GM18511 (cell line): Measurements from ENCODE around the gene ASTN2.
"Not testable (repeated sequence)": the region's sequence is repeated elsewhere in the genome, so short reads cannot be mapped to it uniquely, and the experiment has no call there.

Source experiments
- ATAC-seq: cut with Tn5 transposase; IDR thresholded peaks from one replicate; pipeline ENCODE4 v1.9.1; 2021; ENCODE audit warnings: mild to moderate bottlenecking, moderate library complexity; ENCODE audit not compliant: unreplicated experiment

Gene ASTN2

DNA sequence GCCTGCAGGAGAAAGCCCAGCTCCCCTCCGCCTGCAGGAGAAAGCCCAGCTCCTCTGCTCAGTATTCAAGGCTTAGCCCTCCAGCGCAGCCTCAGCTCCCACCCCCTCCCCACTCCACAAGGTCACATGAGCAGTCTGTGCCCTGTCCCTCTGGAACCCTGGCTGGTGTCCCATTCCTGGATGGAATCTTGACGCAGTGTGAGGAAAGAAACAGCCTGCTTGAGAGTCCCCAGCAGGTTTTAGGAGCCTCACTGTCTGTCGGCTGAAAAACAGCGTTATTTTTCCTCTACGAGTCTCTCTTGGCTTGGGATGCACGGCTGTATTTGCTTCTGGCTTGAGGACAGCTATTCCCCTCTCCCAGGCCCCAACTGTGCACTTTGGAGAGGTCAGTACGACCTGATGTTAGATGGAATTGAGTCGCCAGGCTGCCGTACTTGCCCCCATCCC lies 937.9 kb downstream of the ASTN2 start:
- no peak for ATAC-seq

GRCh38 chr9:116476002-116476401 lies 938.9 kb downstream of the ASTN2 start:
- no peak for ATAC-seq

DNA sequence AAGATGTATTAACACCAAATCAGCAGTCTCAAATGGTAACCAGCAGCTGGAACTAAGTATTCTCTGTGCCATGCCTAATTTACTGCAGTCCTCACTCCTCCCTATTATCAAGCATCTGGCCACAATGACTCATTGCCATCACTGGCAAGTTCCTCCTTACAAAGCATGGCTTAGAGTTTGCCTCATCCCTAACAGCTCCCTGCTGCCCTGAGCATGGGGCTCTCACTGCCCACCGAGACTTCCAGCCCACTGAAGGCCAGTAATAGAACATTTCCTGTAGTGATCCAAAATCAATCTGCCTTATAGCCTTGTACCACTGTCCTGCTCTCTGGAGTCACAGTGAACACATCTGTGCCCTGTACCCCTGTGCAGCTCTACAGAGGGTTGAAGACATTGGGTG lies 939.7 kb downstream of the ASTN2 start:
- ATAC-seq = no peak

GRCh38 chr9:116471944-116472506 lies 942.8 kb downstream of the ASTN2 start:
- ATAC-seq = no peak

DNA sequence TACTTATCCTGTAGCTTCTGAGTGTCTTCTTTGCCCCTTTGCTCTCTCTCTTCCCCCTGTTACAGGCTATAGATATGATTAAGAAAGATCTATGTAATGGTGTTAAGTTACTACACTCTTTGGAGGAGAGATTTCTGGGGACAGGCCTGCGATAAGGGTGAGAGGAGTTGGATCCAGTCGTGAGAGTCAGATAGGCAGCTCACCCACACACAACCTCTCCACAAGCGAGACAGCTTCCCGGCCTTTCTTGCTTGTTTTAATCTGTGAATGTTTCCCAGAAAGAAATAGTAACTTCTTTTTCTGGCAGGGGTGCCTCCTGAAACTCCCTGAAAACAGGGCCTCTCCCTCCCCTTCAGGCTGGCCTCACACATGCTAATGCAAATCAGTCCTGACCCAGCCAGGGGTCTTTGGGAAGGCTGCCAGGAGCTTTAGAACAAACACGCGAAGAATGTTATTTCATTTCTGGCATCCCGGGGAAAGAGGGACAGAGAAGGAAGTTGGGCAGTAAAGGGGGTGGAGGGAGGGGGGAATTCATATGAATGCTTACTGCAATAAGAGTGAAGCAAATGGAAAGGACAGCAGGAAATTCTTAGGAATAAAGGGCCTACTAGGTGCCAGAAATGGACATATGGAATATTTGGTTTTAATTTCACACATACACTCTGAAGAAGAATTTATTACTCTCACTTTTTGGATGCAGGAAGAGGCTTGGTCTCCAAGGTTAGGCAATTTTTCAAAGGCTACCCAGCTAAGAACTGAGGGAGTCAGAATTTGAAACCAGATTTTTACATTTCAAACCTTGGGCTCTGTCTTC lies 943.6 kb downstream of the ASTN2 start:
- no peak for ATAC-seq

DNA sequence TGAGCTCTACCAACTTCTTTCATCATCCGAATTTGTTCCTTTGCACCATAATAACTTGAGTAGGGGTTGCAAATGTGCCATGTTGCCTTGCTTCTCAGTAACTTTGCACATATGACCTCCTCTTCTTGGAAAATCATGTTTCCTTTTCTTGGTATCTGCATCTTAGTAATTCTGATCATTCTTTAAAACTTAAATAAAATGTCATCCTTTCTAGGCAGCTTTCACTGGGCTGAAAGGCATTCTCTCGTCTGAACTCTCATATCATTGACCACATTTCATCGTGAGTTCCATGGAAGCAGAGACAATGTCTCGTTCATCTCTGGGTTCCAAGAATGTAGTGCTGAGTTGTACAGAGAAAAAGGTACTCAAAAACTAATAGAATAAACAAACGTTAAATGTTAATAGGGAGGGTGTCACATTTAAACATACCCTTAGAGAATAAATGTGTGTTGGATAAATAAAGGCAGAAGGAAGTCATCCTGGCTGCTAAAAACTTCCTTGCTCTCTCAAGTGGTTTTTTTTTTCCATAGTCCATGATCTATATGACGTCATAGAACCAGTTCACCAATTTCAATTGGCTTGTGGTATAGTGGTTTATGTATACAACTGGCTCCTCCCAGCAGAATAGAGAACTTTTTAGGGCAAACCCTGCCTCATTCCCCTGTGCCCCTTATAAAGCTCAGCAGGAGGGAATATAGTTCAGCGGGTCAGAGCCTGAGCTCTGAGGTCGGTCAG lies 945.9 kb downstream of the ASTN2 start:
- ATAC-seq = no peak

GRCh38 chr9:116468369-116468768 lies 946.5 kb downstream of the ASTN2 start:
- no peak for ATAC-seq

DNA sequence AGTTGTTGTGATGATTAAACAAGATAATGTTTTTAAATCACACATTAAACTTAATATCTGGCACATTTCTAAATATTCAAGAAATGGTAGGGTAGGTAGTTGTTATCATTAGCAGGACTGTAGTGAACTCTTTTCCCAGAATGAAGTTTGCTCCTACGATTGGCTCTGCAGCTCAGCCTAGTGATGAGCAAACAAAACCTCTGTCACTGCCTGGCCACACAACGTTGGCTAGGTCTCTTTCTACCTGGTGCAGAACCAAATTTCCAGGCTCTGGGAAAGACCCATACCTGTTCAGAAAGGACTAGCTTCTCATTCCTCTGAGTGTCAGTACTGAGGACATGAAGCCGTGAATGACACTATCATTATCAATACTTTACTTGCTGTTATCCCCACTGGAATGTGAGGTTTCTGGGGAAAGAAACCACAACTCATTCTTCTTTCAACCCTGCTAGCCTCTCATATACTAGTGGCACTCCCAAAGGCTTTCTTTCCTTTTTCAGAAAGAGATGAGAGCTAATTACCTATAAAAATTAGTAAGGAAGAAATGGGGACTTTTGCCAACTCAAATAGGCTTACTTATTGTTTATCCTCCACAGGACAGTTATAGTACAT lies 947.0 kb downstream of the ASTN2 start:
- no peak for ATAC-seq

DNA sequence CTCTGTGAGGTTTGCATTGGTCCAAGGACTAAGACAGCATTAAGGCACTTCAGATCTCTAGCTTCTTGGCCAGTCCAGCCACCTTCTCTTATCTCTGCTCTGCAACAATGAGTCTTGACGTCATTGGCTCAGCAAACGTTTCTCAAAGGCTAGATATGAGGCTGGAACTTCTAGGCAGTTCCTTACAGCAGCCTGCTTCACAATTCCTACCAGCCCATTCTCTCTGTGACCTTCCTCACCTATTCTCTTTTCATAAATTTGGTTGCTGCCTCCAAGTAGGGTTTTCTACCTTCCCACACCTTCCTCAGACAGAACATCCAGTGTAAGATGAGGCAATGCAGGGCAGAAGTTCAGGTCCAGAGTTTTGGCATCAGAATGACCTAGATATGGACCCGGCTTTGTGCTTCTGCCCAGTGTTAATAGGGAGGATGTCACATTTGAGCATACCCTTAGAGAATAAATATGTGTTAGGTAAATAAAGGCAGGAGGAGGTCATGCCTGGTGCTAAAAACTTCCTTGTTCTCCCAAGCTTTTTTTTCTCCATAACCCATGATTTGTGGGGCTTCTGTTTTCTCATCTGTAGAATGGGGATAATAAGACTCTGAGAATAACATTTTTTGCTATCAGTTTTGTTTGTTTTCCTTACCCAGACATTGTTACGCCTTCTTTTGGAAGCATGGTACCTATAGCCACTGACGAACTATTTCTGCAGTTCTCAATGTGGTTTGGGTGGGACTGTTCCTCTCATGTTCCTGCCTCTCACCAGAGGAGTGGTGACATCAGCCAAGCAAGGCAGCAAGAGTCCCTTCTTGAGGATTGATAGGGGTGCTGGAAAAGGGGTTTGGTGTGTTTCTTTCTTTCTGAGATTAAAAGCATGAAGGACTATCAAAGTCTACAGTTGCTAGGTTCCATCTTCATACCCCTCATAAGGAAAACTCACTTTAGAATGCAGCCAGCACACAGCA lies 948.3 kb downstream of the ASTN2 start:
- ATAC-seq = no peak

- no peak for ATAC-seq
Measured at GRCh38 chr9:116465576-116466270, 949.1 kb downstream of the ASTN2 start.

- no peak for ATAC-seq
Measured at GRCh38 chr9:116464987-116465571, 949.8 kb downstream of the ASTN2 start.

GRCh38 chr9:116464423-116464822 lies 950.4 kb downstream of the ASTN2 start:
- no peak for ATAC-seq

- ATAC-seq = no peak
Measured at GRCh38 chr9:116461632-116462031, 953.2 kb downstream of the ASTN2 start.

DNA sequence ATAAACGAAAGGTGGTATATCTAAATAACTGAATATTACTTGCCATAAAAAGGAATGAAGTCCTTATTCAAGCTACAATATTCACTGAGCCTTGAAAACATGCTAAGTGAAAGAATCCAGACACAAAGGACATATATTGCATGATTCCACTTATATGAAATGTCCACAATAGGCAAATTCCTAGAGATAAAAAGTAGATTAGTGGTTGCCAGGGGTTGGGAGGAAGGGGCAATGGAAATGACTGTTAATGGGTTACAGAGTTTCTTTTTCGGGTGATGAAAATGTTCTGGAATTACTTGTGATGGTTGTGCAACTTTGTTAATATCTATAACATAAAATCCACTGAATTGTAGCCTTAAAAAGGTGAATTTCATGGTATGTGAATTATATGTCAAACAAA lies 954.8 kb downstream of the ASTN2 start:
- no peak for ATAC-seq

GRCh38 chr9:116459576-116459975 lies 955.3 kb downstream of the ASTN2 start:
- no peak for ATAC-seq

DNA sequence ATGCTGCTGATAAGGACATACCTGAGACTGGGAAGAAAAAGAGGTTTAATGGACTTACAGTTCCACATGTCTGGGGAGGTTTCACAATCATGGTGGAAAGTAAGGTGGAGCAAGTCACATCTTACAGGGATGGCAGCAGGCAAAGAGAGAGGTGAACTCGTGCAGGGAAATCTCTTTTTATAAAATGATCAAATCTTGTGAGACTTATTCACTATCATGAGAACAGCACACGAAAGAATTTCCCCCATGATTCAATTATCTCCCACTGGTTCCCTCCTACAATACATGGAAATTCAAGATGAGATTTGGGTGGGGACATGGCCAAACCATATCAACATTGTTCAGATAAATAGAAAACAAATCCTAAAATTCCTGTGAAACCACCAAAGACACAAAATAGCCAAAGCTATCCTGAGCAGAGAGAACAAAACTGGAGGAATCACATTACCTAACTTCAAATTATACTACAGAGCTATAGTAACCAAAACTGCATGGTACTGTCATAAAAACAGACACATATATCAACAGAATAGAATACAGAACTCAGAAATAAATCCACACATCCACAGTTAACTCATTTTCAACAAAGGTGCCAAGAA lies 958.3 kb downstream of the ASTN2 start:
- ATAC-seq = no peak

DNA sequence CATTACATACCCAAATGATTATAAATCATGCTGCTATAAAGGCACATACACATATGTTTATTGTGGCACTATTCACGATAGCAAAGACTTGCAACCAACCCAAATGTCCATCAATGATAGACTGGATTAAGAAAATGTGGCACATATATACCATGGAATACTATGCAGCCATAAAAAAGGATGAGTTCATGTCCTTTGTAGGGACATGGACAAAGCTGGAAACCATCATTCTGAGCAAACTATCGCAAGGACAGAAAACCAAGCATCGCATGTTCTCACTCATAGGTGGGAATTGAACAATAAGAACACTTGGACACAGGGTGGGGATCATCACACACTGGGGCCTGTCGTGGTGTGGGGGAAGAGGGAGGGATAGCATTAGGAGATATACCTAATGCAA lies 960.3 kb downstream of the ASTN2 start:
- not testable (repeated sequence) for ATAC-seq

GRCh38 chr9:116453785-116454184 lies 961.1 kb downstream of the ASTN2 start:
- ATAC-seq = no peak

- no peak for ATAC-seq
Measured at GRCh38 chr9:116452634-116453033, 962.2 kb downstream of the ASTN2 start.
